ENCODE measurements around the gene MEGF6.

DNA sequence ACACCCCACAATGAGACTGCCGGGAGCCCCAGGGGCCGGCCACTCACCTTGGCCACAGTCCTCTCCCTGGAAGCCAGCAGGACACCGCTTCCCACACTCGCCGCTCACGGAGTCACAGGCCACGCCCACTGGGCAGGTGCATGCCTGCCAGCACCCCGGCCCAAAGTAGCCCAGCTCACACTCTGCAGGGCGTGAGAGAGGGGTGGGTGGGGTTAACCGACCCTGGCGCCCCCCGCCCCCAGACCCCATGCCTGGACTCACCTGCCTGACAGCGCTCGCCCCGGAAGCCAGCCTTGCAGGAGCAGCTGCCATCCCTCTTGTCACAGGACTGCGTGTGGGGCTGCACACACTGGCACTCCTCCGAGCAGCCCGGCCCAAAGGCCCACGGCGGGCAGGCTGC is 106.1 kb downstream of the MEGF6 start:
- TF ChIP-seq, protein P1, sequence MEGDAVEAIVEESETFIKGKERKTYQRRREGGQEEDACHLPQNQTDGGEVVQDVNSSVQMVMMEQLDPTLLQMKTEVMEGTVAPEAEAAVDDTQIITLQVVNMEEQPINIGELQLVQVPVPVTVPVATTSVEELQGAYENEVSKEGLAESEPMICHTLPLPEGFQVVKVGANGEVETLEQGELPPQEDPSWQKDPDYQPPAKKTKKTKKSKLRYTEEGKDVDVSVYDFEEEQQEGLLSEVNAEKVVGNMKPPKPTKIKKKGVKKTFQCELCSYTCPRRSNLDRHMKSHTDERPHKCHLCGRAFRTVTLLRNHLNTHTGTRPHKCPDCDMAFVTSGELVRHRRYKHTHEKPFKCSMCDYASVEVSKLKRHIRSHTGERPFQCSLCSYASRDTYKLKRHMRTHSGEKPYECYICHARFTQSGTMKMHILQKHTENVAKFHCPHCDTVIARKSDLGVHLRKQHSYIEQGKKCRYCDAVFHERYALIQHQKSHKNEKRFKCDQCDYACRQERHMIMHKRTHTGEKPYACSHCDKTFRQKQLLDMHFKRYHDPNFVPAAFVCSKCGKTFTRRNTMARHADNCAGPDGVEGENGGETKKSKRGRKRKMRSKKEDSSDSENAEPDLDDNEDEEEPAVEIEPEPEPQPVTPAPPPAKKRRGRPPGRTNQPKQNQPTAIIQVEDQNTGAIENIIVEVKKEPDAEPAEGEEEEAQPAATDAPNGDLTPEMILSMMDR (optimal IDR thresholded peaks at IDR 0.05 in 1 of 3, IDR thresholded peaks at IDR 0.05 in 1 of 3, conservative IDR thresholded peaks at IDR 0.05 in 1 of 3; ENCODE audit: extremely low read depth in 1 of 3, insufficient read depth in 2 of 3, low read length in 3 of 3), result no peak
- no peak for TF ChIP-seq EZH2 (IDR thresholded peaks at IDR 0.05; ENCODE audit: low read length)
